Osteocyte (in vitro differentiated cells): ENCODE data around the gene MPV17L. TPM values are rescaled to one million over a fixed set of nuclear protein-coding genes. Genes with fewer than 3 reads are reported as not detected.
"Not testable (repeated sequence)": the region's sequence is repeated elsewhere in the genome, so short reads cannot be mapped to it uniquely, and the experiment has no call there.

ENCODE experiments used
- DNase-seq: peaks from one replicate; pipeline ENCODE4 v3.0.0; 2021; ENCODE audit warnings: mixed read lengths; ENCODE audit not compliant: unreplicated experiment; ENCODE audit errors: extremely low spot score
- H3K27ac Mint-ChIP-seq: one replicate; pipeline ENCODE4 v1.8.0; 2021; ENCODE audit warnings: mild to moderate bottlenecking, mixed read lengths; ENCODE audit not compliant: unreplicated experiment
- H3K27me3 Mint-ChIP-seq: one replicate; pipeline ENCODE4 v1.8.0; 2021; ENCODE audit warnings: mixed read lengths; ENCODE audit not compliant: unreplicated experiment
- H3K36me3 Mint-ChIP-seq: one replicate; pipeline ENCODE4 v1.8.0; 2021; ENCODE audit warnings: mixed read lengths; ENCODE audit not compliant: unreplicated experiment
- H3K4me1 Mint-ChIP-seq: one replicate; pipeline ENCODE4 v1.8.0; 2021; ENCODE audit warnings: mixed read lengths; ENCODE audit not compliant: unreplicated experiment
- H3K4me3 Mint-ChIP-seq: one replicate; pipeline ENCODE4 v1.8.0; 2021; ENCODE audit warnings: mild to moderate bottlenecking, moderate library complexity, mixed read lengths; ENCODE audit not compliant: unreplicated experiment
- H3K9me3 Mint-ChIP-seq: one replicate; pipeline ENCODE4 v1.8.0; 2021; ENCODE audit warnings: mixed read lengths; ENCODE audit not compliant: unreplicated experiment
- total RNA-seq: library from RNA; stranded (reverse); gene quantifications from 2 replicates; pipeline ENCODE4 v1.2.1, GENCODE V29; 2021
- TF ChIP-seq, protein P1 (sequence below): fragments of 200-600 bp; sonication (generic); IDR thresholded peaks from 2 replicates; pipeline ENCODE4 v1.5.0; 2021; ENCODE audit warnings: antibody characterized with exemption, mild to moderate bottlenecking, moderate library complexity

MPV17L gene
- total RNA-seq, 1 donor from 2014 or later: 1.3 TPM

DNA sequence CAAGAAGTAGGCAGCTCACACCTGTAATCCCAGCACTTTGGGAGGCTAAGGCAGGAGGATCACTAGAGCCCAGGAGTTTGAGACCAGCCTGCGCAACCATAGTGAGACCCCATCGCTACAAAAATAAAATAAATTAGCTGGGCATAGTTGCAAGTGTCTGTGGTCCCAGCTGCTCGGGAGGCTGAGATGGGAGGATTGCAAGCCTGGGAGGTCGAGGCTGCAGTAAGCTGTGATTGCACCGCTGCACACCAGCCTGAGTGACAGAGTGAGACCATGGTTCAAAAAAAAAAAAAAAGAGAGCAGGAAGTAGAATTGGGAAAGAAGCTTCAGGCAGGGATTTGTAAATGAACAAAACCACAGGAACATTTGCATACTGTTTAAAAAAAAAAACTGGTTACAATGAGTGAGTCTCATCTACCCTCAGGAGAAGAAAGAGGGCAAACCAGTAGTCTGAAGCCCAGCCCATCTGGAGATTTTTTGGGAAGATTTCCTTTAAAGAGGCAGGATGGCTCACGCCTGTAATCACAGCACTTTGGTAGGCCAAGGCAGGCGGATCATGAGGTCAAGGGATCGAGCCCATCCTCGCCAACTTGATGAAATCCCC is 7.9 kb downstream of the MPV17L start:
- H3K27ac Mint-ChIP-seq: no peak overlapping the region
- TF ChIP-seq, protein P1, sequence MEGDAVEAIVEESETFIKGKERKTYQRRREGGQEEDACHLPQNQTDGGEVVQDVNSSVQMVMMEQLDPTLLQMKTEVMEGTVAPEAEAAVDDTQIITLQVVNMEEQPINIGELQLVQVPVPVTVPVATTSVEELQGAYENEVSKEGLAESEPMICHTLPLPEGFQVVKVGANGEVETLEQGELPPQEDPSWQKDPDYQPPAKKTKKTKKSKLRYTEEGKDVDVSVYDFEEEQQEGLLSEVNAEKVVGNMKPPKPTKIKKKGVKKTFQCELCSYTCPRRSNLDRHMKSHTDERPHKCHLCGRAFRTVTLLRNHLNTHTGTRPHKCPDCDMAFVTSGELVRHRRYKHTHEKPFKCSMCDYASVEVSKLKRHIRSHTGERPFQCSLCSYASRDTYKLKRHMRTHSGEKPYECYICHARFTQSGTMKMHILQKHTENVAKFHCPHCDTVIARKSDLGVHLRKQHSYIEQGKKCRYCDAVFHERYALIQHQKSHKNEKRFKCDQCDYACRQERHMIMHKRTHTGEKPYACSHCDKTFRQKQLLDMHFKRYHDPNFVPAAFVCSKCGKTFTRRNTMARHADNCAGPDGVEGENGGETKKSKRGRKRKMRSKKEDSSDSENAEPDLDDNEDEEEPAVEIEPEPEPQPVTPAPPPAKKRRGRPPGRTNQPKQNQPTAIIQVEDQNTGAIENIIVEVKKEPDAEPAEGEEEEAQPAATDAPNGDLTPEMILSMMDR: no peak
- H3K9me3 Mint-ChIP-seq: no peaks in the 10 kb centered on the region
- H3K27me3 Mint-ChIP-seq: peaks cover 5% of the 10 kb centered on the region
- DNase-seq: no peak
- H3K4me3 Mint-ChIP-seq: no peak overlapping the region
- H3K4me1 Mint-ChIP-seq: no peaks in the 10 kb centered on the region
- H3K36me3 Mint-ChIP-seq: no peaks in the 10 kb centered on the region

DNA sequence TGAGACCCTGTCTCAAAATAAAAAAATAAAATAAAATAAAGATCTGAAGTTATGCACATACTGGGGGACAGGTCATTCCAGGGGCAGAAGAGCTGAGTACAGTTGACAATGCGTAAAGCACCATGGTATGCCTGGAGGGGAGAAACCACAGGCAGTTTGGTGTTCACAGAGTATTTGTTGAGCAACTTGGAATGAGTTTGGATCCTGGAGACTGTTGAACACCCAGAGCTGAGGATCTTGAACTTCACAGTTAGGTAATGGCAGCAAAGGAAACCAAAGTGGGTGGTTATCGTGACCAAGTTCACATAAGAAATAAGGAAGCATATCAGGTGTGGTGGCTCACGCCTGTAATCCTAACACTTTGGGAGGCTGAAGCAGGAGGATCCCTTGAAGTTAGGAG is 8.5 kb downstream of the MPV17L start:
- not testable (repeated sequence) for H3K9me3 Mint-ChIP-seq, H3K4me3 Mint-ChIP-seq, DNase-seq, H3K27me3 Mint-ChIP-seq, H3K4me1 Mint-ChIP-seq, H3K27ac Mint-ChIP-seq, H3K36me3 Mint-ChIP-seq

DNA sequence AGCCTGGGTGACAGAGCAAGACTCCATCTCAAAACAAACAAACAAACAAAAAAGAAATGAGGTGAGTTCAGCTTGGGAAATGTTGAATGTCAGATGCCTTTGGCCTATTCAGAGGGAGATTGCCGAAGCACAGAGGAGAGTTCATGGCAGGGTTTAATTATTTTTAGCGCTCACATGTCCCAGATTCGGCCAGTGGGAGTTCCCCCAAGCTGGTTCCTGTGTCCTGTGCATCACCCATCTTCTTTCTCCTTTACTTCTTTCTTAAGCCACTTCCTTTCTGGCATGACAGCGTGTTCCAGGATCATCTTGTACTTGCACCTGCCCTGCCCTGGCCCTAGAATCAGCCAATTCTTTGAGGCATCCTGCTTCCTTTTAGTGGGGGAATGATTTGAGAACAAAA is 9.2 kb downstream of the MPV17L start:
- Mint-ChIP-seq H3K9me3 (no peaks in the 10 kb centered on the region), H3K27ac (no peak overlapping the region), H3K36me3 (no peaks in the 10 kb centered on the region), H3K27me3 (no peaks in the 10 kb centered on the region), H3K4me3 (no peak overlapping the region), H3K4me1 (no peaks in the 10 kb centered on the region)
- no peak for DNase-seq
- TF ChIP-seq, protein P1: no peak

DNA sequence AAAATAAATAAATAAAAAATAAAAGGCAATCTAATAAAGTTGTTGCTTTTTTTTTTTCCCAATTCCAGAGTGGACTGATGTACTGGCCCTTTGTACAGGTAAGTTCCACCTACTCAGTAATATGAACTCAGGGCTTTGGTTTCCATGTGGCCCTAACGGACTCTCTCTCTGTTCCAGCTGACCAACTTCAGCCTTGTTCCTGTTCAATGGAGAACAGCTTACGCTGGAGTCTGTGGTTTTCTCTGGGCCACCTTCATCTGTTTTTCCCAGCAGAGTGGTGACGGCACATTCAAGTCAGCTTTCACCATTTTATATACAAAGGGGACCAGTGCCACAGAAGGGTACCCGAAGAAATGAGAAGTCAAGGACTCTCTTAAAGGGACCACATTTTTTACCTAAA is 12.2 kb downstream of the MPV17L start:
- H3K4me1 Mint-ChIP-seq, H3K4me3 Mint-ChIP-seq, H3K36me3 Mint-ChIP-seq, H3K27ac Mint-ChIP-seq, H3K9me3 Mint-ChIP-seq, DNase-seq, H3K27me3 Mint-ChIP-seq: not testable (repeated sequence)

DNA sequence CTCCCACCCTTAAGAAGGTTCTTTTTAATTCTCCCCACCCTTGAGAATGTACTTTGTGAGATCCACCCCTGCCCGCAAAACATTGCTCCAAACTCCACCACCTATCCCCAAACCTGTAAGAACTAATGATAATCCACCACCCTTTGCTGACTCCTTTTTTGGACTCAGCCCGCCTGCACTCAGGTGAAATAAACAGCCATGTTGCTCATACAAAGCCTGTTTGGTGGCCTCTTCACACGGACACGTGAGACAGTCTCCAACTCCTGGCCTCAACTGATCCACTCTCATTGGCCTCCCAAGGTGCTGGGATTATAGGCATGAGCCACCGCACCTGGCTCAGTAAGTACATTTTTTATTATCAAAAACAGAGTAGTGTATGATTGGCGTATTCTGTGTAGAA is 13.9 kb downstream of the MPV17L start:
- H3K4me1 Mint-ChIP-seq, DNase-seq, H3K36me3 Mint-ChIP-seq, H3K9me3 Mint-ChIP-seq, H3K27ac Mint-ChIP-seq, H3K4me3 Mint-ChIP-seq, H3K27me3 Mint-ChIP-seq: not testable (repeated sequence)

DNA sequence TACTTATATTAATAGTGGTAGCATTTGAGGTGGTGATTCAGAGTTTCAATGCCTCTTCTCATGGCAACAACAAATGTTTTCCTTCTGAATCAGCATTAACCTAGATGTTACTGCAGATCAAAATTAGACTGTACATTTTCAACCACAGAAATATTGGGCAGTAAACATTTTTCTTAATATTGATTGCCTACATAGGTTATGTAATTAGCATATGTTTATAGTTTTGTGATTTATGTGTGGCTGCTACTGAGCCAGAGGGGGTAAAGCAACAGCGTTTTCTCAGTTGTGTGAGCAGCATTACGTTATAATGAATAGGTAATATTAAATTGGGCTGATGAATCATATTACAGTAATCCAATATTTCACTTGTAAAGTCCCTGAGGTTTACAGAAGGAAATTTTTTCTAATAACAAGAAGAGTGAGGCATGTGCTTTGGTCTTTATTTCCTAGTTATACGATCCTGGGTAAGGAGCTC is 20.0 kb downstream of the MPV17L start:
- TF ChIP-seq, protein P1: no peak
- Mint-ChIP-seq H3K9me3 (no peaks in the 10 kb centered on the region), H3K36me3 (no peaks in the 10 kb centered on the region), H3K4me1 (no peaks in the 10 kb centered on the region), H3K27ac (no peak overlapping the region), H3K27me3 (peaks cover 4% of the 10 kb centered on the region), H3K4me3 (no peak overlapping the region)
- DNase-seq: no peak

DNA sequence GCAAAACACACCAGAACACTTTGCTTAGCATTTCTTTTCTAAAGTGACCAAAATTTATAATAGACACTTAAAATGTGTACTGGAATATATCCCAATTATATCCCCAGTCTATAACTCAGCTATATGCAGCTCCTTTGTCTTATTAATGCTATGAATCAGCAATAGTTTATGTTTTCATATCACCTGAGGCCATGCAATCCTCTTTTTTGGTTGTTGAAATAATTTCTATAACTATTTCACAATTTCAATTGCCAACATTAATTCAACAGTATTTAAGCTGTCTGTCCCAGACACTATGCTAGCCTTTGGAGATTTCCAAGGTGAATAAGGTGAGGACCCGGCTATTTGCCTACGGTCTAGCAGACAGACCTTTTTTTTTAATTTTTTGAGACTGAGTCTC is 21.6 kb downstream of the MPV17L start:
- Mint-ChIP-seq H3K27ac (no peak overlapping the region), H3K27me3 (peaks cover 10% of the 10 kb centered on the region), H3K9me3 (no peaks in the 10 kb centered on the region), H3K4me3 (no peak overlapping the region), H3K36me3 (no peaks in the 10 kb centered on the region), H3K4me1 (no peaks in the 10 kb centered on the region)
- DNase-seq: no peak
- TF ChIP-seq, protein P1: no peak
